Testis (tissue), 3 donors: ENCODE data around the gene KCNN3. TPM values are rescaled to one million over a fixed set of nuclear protein-coding genes. Genes with fewer than 3 reads are reported as not detected.

Experiments
- DNase-seq: peaks from one replicate; pipeline ENCODE4 v3.0.0-alpha.2; 2019
- H3K27ac ChIP-seq, 2 donors: fragments of 200-600 bp; sonication (generic); one replicate each; pipeline ENCODE4 v1.5.1; 2019
- H3K27me3 ChIP-seq: fragments of 200-600 bp; sonication (generic); one replicate; pipeline ENCODE4 v1.5.1; 2019
- H3K36me3 ChIP-seq: fragments of 200-600 bp; sonication (generic); one replicate; pipeline ENCODE4 v1.5.1; 2017; ENCODE audit warnings: low read depth; ENCODE audit errors: missing control alignments
- H3K4me1 ChIP-seq: fragments of 200-600 bp; sonication (generic); one replicate; pipeline ENCODE4 v1.5.1; 2019
- H3K4me3 ChIP-seq, 2 donors: fragments of 200-600 bp; sonication (generic); one replicate each; pipeline ENCODE4 v1.5.1; 2017 to 2019
- H3K9me3 ChIP-seq: fragments of 200-600 bp; sonication (generic); one replicate; pipeline ENCODE4 v1.5.1; 2017
- CTCF ChIP-seq, 3 experiments: fragments of 450-650 bp in 2 of 3; fragments of 200-600 bp in 1 of 3; sonication (generic) in 1 of 3; IDR thresholded peaks; one replicate each; pipeline ENCODE4 v1.5.1; 2016 to 2019; ENCODE audit warnings: antibody characterized with exemption in 3 of 3, mild to moderate bottlenecking in 2 of 3, moderate library complexity in 1 of 3
- POLR2A ChIP-seq: fragments of 450-650 bp; IDR thresholded peaks from one replicate; pipeline ENCODE4 v1.6.1; 2017; ENCODE audit warnings: antibody characterized with exemption, mild to moderate bottlenecking, moderate library complexity
- WGBS, 2 donors: methylation state at CpG; one replicate each; pipeline ENCODE4 v1.1.5; 2018; 5-methylcytosine and 5-hydroxymethylcytosine counted together
- intact Hi-C: fragments of 100-400 bp; cut with DNase I; formaldehyde crosslinking; loops from one replicate; pipeline ENCODE4 v1.15.1; 2023; ENCODE audit warnings: low total_unique reads
- polyA plus RNA-seq: library from polyadenylated mRNA; stranded (reverse); fragments of 350-450 nt; fragmentation: Illumina TruSeq; extraction: RNeasy Lipid Tissue Mini Kit (QIAGEN cat#74804); gene quantifications from one replicate; pipeline ENCODE4 v1.2.3, GENCODE V29; 2014; ENCODE audit warnings: low read depth, low replicate concordance; ENCODE audit not compliant: insufficient read depth
- total RNA-seq, 2 donors: library from RNA; depleted of rRNA; stranded (reverse); fragments of >200 nt; gene quantifications; one replicate each; pipeline ENCODE4 v1.2.3, GENCODE V29; 2016

Gene KCNN3
- total and polyA plus RNA-seq, 3 donors from 2014 or later: 0.24 to 0.78 (median 0.56) TPM

DNA sequence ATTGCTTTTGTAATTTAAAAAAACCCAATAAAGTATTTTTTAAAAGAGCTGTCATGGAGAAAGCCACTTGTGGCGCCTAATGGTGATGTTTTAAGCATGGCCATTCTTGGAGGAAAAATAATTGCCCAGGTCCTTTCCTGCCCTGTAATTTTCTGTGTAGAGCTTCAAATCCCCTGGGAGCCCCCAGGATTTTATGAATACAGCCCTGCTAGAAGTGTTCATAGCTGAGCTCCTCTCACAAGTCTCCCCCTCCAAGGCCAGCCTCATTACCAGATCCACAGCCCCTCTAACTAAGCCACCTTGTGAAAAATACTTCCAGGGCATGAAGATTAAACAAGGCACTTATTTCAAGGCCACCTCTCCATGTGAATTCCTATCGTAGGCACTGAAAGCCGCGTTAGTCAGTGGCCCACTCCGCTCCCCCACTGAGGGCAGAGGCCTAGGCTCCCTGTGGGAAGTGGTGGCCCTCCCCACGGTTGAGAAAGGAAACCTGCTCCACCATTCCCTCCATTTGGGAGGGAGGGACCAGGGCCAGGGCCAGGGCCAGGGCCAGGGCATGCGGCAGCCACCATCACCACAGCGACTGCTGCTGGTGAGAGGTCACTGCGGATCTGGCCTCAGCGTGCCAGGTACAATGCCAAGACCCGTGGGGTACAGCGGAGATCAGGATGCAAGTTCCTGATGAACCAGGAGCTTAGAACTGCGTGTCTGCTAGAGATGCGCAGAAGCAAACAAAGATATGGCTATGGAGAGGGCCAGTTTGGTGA is 83.1 kb downstream of the KCNN3 start:
- no peak overlapping the region for H3K4me3 ChIP-seq
- no peak overlapping the region for H3K27ac ChIP-seq
- DNase-seq: no peak
- WGBS, 2 donors: 84 to 86% methylated on average over 10 to 14 of the region's 14 CpGs
- TF ChIP-seq CTCF (IDR thresholded peaks at IDR 0.05): no peak
- no peak for TF ChIP-seq POLR2A
- no peaks in the 10 kb centered on the region for H3K36me3 ChIP-seq
- H3K27me3 ChIP-seq: no peaks in the 10 kb centered on the region
- intact Hi-C loops: no loop called here
- no peaks in the 10 kb centered on the region for H3K4me1 ChIP-seq
- no peaks in the 10 kb centered on the region for H3K9me3 ChIP-seq

DNA sequence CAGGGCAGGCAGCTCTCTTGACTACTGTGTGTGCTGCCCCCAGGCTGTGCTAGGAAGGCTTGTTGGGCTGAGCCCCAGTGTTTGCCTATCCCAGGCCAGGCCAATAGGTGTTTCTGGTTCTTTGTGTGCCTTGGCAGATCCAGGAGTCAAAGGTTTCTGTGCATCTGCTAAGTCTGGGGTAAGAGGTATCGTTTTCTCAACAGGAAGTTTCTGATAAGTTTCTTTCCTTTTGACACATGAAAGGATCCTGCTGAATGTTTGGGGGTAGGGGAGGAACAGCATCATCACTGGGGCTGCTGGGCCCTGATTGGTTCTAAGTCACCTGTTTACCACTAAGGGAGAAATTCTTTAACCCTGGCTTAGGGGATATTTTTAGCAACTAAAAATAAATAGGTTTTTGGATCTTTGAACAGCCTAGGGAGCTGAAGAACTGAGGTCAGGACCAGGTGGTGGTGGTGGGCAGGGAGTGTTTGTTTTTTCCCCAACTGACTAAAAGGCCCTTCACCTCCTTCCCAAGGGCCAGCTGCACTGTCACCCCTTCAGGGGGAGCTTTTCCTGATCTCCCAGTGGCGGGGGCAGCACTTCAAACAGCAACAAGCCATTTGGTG is 85.1 kb downstream of the KCNN3 start:
- H3K4me1 ChIP-seq: no peaks in the 10 kb centered on the region
- no peak overlapping the region for H3K4me3 ChIP-seq
- 56 to 71% methylated on average over 2 of the region's 2 CpGs for WGBS, 2 donors
- no peaks in the 10 kb centered on the region for H3K27me3 ChIP-seq
- no peaks in the 10 kb centered on the region for H3K36me3 ChIP-seq
- intact Hi-C loops: no loop called here
- H3K9me3 ChIP-seq: no peaks in the 10 kb centered on the region
- no peak for DNase-seq
- TF ChIP-seq CTCF (IDR thresholded peaks at IDR 0.05): no peak
- no peak for TF ChIP-seq POLR2A
- H3K27ac ChIP-seq: no peak overlapping the region

- intact Hi-C loops: no loop called here
- Histone ChIP-seq H3K27ac (no peak overlapping the region), H3K4me1 (no peaks in the 10 kb centered on the region), H3K27me3 (no peaks in the 10 kb centered on the region), H3K4me3 (no peak overlapping the region), H3K9me3 (no peaks in the 10 kb centered on the region), H3K36me3 (no peaks in the 10 kb centered on the region)
- TF ChIP-seq CTCF (IDR thresholded peaks at IDR 0.05): no peak
- TF ChIP-seq POLR2A: no peak
- DNase-seq: no peak
- 88 to 93% methylated on average over 6 of the region's 6 CpGs for WGBS, 2 donors
These were observed 85.7 kb downstream of the KCNN3 start for GRCh38 chr1:154784416-154784815.

DNA sequence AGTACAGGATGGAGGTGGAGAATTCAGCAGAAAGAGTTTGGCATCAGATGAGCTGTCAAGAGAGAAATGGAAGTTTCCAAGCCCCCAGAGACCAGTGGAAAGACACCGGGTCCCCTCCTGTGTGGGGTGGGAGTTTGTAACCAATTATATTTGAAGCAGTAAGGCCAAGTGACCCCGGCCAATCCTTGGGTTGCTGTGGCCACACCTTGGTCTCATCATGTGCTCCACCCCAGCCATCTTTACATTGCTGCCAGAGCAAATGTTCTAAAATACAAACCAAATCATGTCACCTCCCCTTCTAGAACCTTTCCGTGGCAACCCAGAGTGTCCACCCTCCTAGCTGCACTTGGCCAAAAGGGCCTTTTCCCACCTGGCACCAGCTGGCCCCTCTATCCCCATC is 86.1 kb downstream of the KCNN3 start:
- no peak for DNase-seq
- no peaks in the 10 kb centered on the region for H3K27me3 ChIP-seq
- no peak for TF ChIP-seq POLR2A
- no peak for TF ChIP-seq CTCF (IDR thresholded peaks at IDR 0.05)
- no peak overlapping the region for H3K27ac ChIP-seq
- no peaks in the 10 kb centered on the region for H3K36me3 ChIP-seq
- no peak overlapping the region for H3K4me3 ChIP-seq
- H3K9me3 ChIP-seq: no peaks in the 10 kb centered on the region
- H3K4me1 ChIP-seq: no peaks in the 10 kb centered on the region
- intact Hi-C loops: no loop called here
- WGBS, 2 donors: 86 to 96% methylated on average over 3 of the region's 3 CpGs
